Calu3 (cell line): Measurements from ENCODE around the gene OSCAR. TPM values are rescaled to one million over a fixed set of nuclear protein-coding genes. Genes with fewer than 3 reads are reported as not detected.

Experiments used
- BruUV-seq: library from RNA; stranded (reverse); fragments of 400-500 nt; replicated peaks from 2 replicates; lab custom pipeline; 2021; lab: Mats Ljungman, UMichigan
- CTCF ChIA-PET: fragments of 300-600 bp; sonication (Branson Sonifier 250); formaldehyde crosslinking; loops from one replicate; lab custom pipeline; 2022; ENCODE audit warnings: antibody characterized with exemption; lab: Charles Lee
- DNase-seq: peaks from one replicate; pipeline ENCODE4 v3.0.0; 2022
- H3K27ac Mint-ChIP-seq: one replicate; pipeline ENCODE4 v1.8.0; 2022; ENCODE audit warnings: mixed read lengths; ENCODE audit not compliant: unreplicated experiment
- H3K27me3 Mint-ChIP-seq: one replicate; pipeline ENCODE4 v1.8.0; 2022; ENCODE audit warnings: mixed read lengths; ENCODE audit not compliant: unreplicated experiment
- H3K36me3 Mint-ChIP-seq: one replicate; pipeline ENCODE4 v1.8.0; 2022; ENCODE audit warnings: mild to moderate bottlenecking, moderate library complexity, mixed read lengths; ENCODE audit not compliant: insufficient read depth, unreplicated experiment
- H3K4me1 Mint-ChIP-seq: one replicate; pipeline ENCODE4 v1.8.0; 2022; ENCODE audit warnings: mild to moderate bottlenecking, low read depth, mixed read lengths; ENCODE audit not compliant: unreplicated experiment
- H3K4me3 Mint-ChIP-seq: one replicate; pipeline ENCODE4 v1.8.0; 2022; ENCODE audit warnings: mild to moderate bottlenecking, low read depth, moderate library complexity, mixed read lengths; ENCODE audit not compliant: unreplicated experiment
- H3K9me3 Mint-ChIP-seq: one replicate; pipeline ENCODE4 v1.8.0; 2022; ENCODE audit warnings: low read depth, mixed read lengths; ENCODE audit not compliant: unreplicated experiment
- intact Hi-C: fragments of 100-400 bp; cut with micrococcal nuclease; formaldehyde crosslinking; loops from one replicate; pipeline ENCODE4 v1.10.0; 2022; ENCODE audit not compliant: unreplicated experiment
- total RNA-seq: library from RNA; stranded (reverse); gene quantifications from 2 replicates; pipeline ENCODE4 v1.2.3, GENCODE V29; 2022
- TF ChIP-seq, protein P1 (sequence below): fragments of 200-600 bp; IDR thresholded peaks from one replicate; pipeline ENCODE4 v1.8.0; 2022; ENCODE audit warnings: antibody characterized with exemption; ENCODE audit not compliant: unreplicated experiment

OSCAR gene
- total RNA-seq, 1 experiment from 2014 or later, result 0.54 TPM

DNA sequence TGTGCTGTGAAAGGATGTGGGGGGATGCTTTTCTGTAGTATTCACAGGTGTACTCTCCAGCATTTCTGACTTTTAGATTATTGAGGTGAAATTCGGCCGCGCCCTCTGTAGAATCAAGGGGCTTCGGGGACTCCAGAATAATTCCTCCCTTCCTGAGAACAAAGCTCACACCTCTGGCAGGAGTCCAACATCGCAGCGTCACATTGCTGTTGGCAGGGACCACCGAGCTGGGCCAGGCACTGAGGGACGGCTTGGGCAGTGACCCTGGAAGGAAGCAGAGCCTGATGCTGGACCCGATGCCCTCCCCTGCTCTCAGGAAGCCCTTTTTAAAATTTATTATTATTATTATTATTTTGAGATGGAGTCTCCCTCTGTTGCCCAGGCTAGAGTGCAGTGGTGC is 25.8 kb downstream of the OSCAR start:
- intact Hi-C loops, result no loop called here
- TF ChIP-seq, protein P1, sequence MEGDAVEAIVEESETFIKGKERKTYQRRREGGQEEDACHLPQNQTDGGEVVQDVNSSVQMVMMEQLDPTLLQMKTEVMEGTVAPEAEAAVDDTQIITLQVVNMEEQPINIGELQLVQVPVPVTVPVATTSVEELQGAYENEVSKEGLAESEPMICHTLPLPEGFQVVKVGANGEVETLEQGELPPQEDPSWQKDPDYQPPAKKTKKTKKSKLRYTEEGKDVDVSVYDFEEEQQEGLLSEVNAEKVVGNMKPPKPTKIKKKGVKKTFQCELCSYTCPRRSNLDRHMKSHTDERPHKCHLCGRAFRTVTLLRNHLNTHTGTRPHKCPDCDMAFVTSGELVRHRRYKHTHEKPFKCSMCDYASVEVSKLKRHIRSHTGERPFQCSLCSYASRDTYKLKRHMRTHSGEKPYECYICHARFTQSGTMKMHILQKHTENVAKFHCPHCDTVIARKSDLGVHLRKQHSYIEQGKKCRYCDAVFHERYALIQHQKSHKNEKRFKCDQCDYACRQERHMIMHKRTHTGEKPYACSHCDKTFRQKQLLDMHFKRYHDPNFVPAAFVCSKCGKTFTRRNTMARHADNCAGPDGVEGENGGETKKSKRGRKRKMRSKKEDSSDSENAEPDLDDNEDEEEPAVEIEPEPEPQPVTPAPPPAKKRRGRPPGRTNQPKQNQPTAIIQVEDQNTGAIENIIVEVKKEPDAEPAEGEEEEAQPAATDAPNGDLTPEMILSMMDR, result no peak
- Mint-ChIP-seq H3K36me3 (peaks cover 5% of the 10 kb centered on the region), H3K9me3 (peaks cover 2% of the 10 kb centered on the region), H3K27me3 (no peaks in the 10 kb centered on the region), H3K4me1 (no peaks in the 10 kb centered on the region), H3K4me3 (no peak overlapping the region), H3K27ac (no peak overlapping the region)
- no TSS peak for BruUV-seq
- CTCF ChIA-PET, result no interaction called here
- DNase-seq, result no peak

DNA sequence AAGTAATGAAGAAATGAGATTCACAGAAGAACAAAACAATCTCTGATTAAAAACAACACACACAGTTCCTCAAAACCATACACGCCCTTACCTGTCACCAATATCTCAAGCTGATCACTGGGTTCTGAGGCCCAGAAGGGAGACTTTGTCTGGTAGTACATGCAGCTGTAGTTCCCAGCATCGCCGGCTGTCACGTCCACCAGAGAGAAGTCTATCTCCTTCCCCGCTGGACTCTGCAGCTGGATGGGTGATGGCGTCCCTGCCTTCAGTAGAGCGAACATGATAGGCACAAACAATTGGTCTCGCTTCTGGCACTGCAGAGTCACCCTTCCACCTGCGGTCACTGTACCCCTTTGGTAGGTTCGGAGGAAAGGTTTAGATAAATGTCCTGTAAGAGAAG is 26.8 kb downstream of the OSCAR start:
- BruUV-seq, result no TSS peak
- DNase-seq, result no peak
- Mint-ChIP-seq H3K27me3 (no peaks in the 10 kb centered on the region), H3K27ac (no peak overlapping the region), H3K4me3 (no peak overlapping the region), H3K36me3 (peaks cover 5% of the 10 kb centered on the region), H3K9me3 (peaks cover 4% of the 10 kb centered on the region), H3K4me1 (no peaks in the 10 kb centered on the region)
- intact Hi-C loops, result no loop called here
- TF ChIP-seq, protein P1, result no peak
- CTCF ChIA-PET, result no interaction called here

DNA sequence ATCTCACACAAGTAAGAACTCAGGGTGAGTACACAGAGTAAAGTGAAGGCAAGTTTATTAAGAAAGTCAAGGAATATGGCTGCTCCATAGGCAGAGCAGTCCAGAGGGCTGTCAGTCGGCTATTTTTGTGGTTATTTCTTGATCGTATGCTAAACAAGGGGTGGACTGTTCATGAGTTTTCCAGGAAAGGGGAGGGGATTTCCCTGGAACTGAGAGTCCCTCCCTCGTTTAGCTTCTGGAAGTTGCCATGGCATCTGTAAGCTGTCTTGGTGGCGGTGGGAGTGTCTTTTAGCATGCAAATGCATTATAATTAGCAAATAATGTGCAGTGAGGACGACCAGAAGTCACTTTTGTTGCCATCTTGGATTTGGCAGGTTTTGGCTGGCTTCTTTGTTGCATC is 31.1 kb downstream of the OSCAR start:
- peaks cover 15% of the 10 kb centered on the region for H3K27me3 Mint-ChIP-seq
- peaks cover 5% of the 10 kb centered on the region for H3K36me3 Mint-ChIP-seq
- intact Hi-C loops, result no loop called here
- H3K4me3 Mint-ChIP-seq, result no peak overlapping the region
- CTCF ChIA-PET, result no interaction called here
- no TSS peak for BruUV-seq
- H3K4me1 Mint-ChIP-seq, result no peaks in the 10 kb centered on the region
- H3K27ac Mint-ChIP-seq, result no peak overlapping the region
- TF ChIP-seq, protein P1, result no peak
- H3K9me3 Mint-ChIP-seq, result peaks cover 4% of the 10 kb centered on the region
- no peak for DNase-seq

DNA sequence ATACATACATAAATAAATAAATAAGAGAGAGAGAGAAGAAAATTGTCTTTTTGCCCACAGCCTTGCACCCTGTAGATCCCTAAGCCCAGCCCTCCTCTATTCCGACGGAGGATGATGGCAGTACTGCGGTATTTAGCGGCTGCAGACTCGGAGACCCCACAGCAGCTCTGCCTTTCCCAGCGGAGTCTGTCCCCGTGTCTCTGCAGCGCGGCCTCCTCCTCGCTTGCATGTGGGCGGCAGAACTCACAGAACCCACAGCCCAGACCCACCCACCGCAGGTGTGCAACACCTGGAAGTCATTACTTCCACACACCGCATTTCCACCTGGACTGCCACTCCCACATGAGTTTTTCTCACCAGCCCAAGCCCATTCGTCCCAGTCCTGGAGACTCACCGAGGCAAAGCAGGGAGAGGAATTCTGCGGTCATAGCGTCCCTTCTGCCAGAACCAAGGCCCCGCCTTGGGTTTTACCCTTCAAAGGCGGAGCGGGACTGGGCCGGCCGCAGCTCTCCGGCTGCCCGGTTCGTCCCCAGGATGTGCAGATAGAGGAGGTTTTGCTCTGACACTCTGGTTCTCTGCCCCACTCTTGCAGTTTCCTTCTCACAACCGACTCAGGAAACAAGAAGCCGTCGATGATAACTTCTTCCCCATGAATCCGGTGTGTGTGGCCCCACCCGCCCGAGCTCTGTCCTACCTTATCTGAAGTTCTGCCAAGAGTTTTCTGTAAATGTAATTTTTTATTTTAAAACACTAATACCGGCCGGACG is 37.1 kb downstream of the OSCAR start, which contains the start of gene VSTM1:
VSTM1 (minus strand) TSS at position 548 of the 767 bp plus-strand sequence; CDS start at position 428, 120 bp downstream.
- Mint-ChIP-seq H3K4me1 (no peaks in the 10 kb centered on the region), H3K27ac (no peak within 1 kb of the TSS), H3K4me3 (no peak within 1 kb of the TSS), H3K27me3 (peaks cover 29% of the 10 kb centered on the region), H3K9me3 (no peaks in the 10 kb centered on the region), H3K36me3 (no peaks in the 10 kb centered on the region)
- no TSS peak for BruUV-seq
- intact Hi-C loops, result no loop called here
- no peak for DNase-seq
- TF ChIP-seq, protein P1, result no peak
- CTCF ChIA-PET, result no interaction called here
